A673 (cell line): Measurements from ENCODE around the gene TREX2.

ENCODE experiments used
- EZH2 ChIP-seq: fragments of 200-600 bp; sonication (generic); IDR thresholded peaks from 2 replicates; pipeline ENCODE4 v1.6.1; 2017; ENCODE audit warnings: borderline replicate concordance, low read depth, mild to moderate bottlenecking, mixed read lengths, antibody characterized with exemption, low read length; ENCODE audit not compliant: poor library complexity, severe bottlenecking
- TF ChIP-seq, protein P1 (sequence below): fragments of 300-800, 200-600 bp; sonication (generic); conservative IDR thresholded peaks from 2 replicates; pipeline ENCODE4 v1.5.1; 2017; ENCODE audit warnings: low read depth, mild to moderate bottlenecking, antibody characterized with exemption, low read length, moderate library complexity, mixed read lengths

DNA sequence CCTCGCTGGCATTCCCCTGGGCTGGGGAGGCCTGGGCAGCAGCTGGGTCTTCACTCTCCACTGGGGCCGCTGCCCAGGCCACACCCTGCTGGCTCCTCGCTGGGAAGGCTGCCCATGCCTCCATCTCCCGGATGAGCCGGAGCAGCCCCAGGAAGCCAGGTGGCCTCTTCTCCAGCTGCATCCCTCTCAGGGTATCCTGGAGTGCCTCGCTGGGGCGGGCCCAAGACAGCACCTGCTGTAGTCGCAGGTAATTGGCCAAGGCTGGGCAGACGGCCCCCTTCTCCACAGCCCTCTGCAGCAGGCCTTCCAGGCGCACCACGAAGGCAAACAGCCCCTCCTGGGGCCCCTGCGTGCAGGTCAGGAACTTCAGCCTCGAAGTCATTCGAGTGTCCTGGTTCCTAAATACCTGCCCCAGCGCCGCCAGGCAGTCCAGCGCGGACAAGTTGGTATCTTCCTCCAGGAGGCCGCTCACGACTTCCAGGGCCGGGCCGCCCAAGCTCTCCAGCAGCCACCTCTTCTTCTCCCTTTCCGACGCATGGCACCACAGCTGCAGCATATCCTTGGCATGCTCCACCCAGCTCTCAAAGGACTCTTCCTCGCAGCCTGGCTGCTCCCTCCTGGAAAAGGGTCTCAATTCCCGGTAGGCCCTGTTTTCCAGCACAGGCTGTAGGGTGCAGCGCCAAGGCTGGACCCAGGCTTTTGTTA is 48.4 kb downstream of the TREX2 start:
- TF ChIP-seq, protein P1, sequence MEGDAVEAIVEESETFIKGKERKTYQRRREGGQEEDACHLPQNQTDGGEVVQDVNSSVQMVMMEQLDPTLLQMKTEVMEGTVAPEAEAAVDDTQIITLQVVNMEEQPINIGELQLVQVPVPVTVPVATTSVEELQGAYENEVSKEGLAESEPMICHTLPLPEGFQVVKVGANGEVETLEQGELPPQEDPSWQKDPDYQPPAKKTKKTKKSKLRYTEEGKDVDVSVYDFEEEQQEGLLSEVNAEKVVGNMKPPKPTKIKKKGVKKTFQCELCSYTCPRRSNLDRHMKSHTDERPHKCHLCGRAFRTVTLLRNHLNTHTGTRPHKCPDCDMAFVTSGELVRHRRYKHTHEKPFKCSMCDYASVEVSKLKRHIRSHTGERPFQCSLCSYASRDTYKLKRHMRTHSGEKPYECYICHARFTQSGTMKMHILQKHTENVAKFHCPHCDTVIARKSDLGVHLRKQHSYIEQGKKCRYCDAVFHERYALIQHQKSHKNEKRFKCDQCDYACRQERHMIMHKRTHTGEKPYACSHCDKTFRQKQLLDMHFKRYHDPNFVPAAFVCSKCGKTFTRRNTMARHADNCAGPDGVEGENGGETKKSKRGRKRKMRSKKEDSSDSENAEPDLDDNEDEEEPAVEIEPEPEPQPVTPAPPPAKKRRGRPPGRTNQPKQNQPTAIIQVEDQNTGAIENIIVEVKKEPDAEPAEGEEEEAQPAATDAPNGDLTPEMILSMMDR: no peak
- no peak for TF ChIP-seq EZH2
